NCI-H128 (cell line): ENCODE data around the gene SPINK7.

Experiments
- DNase-seq: peaks from one replicate; lab custom pipeline; 2025; ENCODE audit not compliant: unreplicated experiment; lab: John Stamatoyannopoulos, UW

Gene SPINK7

GRCh38 chr5:148343603-148344487 lies 31.6 kb downstream of the SPINK7 start:
- DNase-seq: no peak

GRCh38 chr5:148347706-148348105 lies 35.5 kb downstream of the SPINK7 start:
- no peak for DNase-seq

- DNase-seq: no peak
Measured at GRCh38 chr5:148352696-148353095, 40.5 kb downstream of the SPINK7 start.

- DNase-seq: no peak
Measured at GRCh38 chr5:148353634-148354033, 41.4 kb downstream of the SPINK7 start.

- DNase-seq: no peak
Measured at GRCh38 chr5:148364343-148364742, 52.1 kb downstream of the SPINK7 start.
